T follicular helper cell (primary cell): Measurements from ENCODE around the gene URB2.
"Not testable (repeated sequence)": the region's sequence is repeated elsewhere in the genome, so short reads cannot be mapped to it uniquely, and the experiment has no call there.

Source experiments
- DNase-seq: peaks from one replicate; pipeline ENCODE4 v3.0.0-alpha.2; 2020; ENCODE audit warnings: low read depth

URB2 gene

GRCh38 chr1:229614701-229615100 lies 11.3 kb upstream of the URB2 start:
- no peak for DNase-seq

- no peak for DNase-seq
These were observed 8.5 kb upstream of the URB2 start for GRCh38 chr1:229617351-229618100.

GRCh38 chr1:229619002-229619401 lies 7.0 kb upstream of the URB2 start:
- no peak for DNase-seq

DNA sequence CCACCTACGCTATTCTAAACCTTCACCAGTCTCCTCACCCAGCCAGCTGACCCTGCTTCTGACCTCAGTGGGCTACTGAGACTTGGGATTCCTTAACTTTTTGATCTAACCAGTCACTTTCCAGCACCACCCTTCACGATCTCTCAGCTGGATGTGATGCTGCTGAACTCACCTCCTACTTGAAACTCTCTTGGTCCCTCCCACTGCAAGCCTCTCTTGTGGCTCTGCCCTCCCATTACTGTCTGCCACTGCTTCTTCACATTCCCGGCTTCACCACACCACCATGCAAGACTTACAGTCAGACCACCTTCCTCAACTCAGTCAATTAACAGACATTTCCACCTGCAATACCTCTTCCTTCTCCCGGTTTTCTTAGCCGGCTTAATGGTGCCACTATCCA lies 6.4 kb upstream of the URB2 start:
- no peak for DNase-seq

GRCh38 chr1:229620876-229621275 lies 5.2 kb upstream of the URB2 start:
- DNase-seq = no peak

GRCh38 chr1:229621663-229622062 lies 4.4 kb upstream of the URB2 start:
- no peak for DNase-seq

DNA sequence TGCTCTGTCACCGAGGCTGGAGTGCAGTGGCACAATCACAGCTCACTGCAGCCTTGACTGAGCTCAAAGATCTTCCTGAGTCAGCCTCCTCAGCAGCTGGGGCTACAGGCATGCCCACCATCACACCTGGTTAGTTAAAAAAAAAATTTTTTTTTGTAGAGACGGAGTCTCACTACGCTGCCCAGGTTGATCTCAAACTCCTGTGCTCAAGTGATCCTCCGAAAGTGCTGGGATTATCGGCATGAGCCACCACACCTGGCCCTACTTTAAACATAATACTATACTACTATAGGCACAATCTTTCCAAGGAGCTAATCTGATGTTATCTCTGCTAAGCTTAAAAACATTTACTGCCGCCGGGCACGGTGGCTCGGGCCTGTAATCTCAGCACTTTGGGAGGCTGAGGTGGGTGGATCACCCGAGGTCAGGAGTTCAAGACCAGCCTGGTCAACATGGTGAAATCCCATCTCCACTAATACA lies 3.4 kb upstream of the URB2 start:
- not testable (repeated sequence) for DNase-seq

- no peak for DNase-seq
These were observed 2.8 kb upstream of the URB2 start for GRCh38 chr1:229623225-229623624.

- no peak for DNase-seq
These were observed 2.2 kb upstream of the URB2 start for GRCh38 chr1:229623838-229624237.

GRCh38 chr1:229624521-229625070 lies 1.5 kb upstream of the URB2 start:
- DNase-seq = no peak

DNA sequence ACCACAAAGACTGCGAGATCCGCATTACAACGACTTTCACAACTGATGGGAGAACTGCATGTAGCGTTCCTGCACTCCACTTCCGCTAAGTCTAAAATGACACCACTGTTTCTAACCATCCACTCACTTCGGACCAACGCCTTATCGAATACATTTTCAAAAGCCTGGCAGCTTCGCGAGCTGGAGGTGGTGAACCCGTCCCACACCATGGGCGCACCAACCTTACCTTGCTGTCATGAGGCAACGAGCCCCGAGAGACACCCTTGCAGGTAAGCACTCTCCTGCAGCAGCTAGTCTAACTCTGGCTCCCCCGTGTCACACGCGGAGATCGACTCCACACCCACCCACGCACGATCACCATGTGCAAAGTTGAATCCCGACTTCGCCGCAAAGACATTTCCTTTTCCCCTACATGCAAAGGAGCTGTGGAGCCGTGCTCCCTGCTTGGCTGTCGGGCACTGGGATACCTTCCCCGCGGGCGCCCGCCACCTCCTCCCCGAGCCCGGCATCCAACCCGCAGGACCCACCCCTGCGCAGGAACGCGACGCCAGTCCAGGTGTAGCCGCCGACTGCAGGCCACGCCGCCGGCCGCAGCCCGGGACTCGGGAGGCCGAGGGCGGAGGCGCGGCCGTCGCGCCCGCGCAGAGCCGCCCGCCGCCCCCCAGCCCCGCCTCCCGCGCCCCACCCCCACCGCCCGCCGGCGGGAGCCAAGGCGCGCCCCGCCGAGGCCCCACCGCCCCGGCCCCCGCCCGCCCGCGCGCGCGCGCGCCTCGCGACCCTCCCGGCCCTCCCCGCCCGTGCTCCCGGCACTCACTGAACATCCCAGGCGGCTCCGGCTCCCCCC lies 754 bp upstream of the URB2 start:
- DNase-seq = no peak

DNA sequence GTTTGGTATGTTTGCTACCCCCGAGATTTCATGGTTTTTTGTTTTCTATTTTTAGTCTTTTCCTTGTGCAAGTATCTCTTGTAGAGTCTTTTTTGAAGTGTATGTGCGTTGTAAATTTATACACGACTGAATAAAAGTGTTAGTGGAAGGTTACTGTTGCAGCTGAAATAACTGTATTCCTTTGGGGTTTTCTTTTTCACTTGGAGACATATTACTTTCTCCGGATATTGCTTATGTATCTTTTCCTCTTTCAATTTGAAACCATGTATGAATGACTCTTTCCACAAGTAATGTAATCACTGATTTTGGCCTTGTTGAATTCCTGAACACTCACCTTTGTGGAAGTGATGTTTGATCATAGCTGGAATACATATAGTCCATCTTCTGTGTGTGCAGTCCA lies 956 bp downstream of the URB2 start:
- DNase-seq = no peak

- no peak for DNase-seq
These were observed 3.2 kb downstream of the URB2 start for GRCh38 chr1:229629261-229629660.

- DNase-seq = no peak
These were observed 5.1 kb downstream of the URB2 start for GRCh38 chr1:229631148-229631547.

DNA sequence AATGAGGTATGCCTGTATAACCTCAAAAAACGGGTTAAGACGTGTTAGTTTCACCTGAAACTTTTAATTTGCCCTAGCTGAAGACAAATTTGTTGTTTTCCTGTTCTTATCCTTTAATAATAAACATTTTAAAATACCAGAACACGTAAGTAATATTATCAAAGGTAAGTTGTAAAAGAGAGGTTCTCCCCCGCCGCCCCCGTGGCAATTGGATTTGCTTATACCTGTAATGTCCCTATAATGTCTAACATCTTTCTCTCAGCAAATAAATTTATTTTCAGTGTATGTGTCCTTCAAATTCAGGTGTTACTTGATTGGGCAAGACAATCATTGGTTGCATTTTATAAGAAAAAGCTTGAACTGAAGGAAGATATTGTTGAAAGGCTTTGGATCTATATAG lies 5.9 kb downstream of the URB2 start:
- DNase-seq = no peak

DNA sequence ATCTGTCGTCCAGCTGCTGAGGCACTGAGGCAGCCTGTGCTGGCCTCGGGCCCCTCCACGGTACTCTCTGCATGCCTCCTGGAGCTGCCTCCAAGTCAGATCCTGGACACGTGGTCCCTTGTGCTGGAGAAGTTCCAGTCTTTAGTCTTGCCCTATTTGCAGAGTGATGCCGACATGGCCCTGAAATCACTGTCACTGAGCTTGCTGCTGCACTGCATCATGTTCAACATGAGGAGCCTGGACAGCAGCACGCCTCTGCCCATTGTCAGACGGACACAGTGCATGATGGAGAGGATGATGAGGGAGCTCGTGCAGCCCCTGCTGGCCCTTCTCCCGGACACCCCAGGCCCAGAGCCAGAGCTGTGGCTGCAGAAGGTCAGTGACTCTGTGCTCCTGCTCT lies 10.0 kb downstream of the URB2 start:
- no peak for DNase-seq

DNA sequence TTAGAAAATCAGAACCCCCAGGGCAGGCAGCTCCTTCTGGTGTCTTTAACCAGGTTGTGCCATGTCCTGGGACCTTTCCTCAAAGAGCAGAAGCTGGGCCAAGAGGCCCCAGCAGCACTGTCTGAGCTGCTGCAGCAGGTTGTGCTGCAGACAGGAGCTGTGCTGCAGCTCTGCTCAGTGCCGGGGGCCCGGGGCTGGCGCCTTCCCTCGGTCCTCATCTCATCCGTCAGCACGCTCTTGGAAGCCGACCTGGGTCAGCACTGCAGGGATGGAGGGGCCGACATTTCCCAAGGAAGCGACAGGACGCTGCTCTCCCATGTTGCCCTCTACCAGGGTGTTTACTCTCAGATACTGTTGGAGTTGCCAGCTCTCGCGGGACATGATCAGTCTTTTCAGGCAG lies 11.7 kb downstream of the URB2 start:
- no peak for DNase-seq

DNA sequence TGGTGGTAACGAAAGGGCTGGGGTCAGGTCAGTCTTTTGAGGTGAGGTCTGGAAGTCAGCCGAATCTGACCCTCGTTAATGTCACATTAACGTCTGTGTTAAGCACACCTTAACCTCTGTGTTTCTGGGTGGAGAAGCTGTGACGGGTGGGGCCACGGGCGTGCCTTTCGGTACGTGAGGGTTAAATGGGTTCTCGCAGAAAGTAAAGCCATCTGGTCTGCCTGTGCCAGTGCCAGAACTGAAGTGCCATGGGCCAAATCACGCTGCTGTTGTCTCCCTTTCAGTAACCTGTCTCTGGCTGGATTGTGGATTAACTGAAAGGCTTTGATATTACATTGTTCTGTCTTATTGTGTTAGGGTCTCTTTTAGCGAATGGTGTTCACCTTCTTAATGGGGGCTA lies 14.4 kb downstream of the URB2 start:
- no peak for DNase-seq

GRCh38 chr1:229641306-229641705 lies 15.3 kb downstream of the URB2 start:
- no peak for DNase-seq

DNA sequence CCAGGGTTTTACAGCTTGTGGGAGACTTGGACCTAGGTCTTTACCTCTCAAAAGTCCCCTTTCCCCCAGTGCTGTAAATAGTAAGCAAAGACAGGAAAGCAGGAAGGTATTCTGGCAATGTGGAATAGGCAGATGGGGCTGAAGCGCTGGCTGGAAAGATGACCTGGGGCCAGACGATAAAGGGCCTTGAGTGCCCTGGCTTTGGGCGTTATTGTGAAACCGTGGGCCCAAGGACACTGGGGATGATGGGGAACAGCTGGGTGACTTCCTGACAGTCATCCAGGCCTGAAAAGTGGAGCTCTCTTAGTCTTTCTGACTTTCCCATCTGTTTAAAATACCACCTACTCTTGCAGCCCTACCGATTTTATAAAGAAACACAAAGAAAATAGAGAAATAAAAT lies 16.3 kb downstream of the URB2 start:
- DNase-seq = no peak

- no peak for DNase-seq
These were observed 16.9 kb downstream of the URB2 start for GRCh38 chr1:229642970-229643369.

DNA sequence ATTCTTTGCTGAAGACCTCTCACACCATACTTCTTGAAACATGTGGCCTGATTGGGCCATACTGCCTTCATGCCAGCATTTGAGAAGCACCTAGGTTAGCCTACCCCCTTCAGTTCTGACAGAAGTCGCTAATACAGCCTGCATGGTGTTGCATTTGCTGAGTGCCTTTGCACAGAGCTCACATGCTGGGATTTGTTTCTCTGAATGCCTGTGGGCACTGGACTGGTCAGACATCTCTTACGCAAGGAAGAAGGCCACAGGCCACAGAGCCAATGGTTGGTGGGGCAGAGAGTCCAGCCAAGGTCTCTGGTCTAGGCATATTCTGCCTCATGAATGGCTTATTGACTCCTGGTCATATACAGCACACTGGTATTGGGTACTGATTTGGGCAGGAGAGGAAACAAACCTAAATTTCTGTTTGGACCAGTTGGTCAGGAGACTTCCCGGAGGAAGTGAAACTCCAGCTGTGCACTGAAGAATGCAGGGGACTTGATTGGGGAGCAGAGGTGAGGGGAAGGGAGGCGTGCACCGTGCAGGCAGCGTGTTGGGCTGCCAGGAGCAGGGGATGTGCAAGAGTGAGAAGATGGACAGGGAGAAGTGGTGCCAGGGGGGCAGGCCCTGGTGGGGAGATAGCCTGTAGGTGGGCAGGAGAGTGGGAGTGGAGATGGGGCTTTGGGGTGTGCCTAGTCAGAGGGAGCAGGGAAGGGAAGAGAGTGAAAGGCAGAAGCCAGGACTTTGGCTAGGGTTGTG lies 18.1 kb downstream of the URB2 start:
- no peak for DNase-seq
